ENCODE results near the gene STK32B.
"Not testable (repeated sequence)": the region's sequence is repeated elsewhere in the genome, so short reads cannot be mapped to it uniquely, and the experiment has no call there.

STK32B gene

DNA sequence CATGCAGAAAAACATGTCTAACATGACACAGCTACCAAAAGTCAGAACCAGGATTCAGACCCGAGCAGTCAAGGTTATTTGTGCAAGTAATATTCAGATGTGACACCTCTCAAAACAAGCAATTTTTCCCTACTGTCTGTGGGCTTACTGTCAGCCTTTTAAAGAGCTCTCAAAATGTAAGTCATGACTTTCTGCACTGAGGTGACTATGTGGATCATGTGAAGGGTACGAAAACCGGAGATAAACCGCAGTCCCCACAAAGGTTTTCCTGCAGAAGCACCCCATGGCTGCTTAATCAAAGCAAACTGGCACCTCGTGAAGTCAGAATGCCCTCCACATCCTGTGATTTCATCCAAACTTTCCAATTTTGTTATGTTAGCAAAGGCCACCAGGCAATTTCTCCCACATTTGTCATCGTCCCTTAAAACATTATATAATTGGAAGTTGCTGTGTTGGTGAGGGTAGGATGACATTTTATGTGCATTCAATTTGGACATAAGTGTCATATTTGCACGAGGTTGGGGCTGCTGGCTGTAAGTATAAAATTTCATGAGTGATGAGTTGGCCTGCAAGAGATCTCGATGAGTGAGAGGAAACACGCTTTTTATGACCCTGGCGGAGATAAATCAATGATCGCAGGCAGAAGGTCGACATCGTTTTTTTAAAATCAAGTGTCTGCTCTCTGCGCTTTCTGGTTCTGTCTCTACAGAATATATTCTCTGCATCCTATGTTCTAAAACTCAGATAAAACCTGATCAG is 161.2 kb downstream of the STK32B start:
- peak; percentile 26 for DNase-seq

DNA sequence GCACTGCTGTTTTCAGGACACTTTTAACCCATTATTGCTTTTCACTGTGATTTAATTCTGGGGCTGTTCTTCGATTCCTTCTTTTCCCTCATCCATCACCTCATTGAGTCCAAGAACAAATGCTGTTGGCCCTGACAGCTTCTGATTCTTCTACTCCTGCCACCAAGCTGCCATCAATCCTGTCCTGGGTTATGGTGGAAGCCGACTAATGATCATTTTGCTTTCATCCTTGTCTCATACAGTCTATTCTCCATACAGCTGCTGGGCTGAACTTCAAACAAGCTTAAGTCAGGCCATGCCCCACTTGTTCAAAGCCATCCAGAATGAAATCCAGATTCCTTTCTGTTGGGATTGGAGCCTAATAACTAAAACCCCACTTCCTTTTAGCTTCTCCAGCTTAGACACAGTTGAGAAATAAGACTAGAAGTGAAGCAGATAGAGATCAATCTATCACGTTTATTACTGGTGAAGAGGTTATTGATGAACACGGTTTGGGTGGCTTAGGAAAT is 161.9 kb downstream of the STK32B start:
- no peak for DNase-seq

DNA sequence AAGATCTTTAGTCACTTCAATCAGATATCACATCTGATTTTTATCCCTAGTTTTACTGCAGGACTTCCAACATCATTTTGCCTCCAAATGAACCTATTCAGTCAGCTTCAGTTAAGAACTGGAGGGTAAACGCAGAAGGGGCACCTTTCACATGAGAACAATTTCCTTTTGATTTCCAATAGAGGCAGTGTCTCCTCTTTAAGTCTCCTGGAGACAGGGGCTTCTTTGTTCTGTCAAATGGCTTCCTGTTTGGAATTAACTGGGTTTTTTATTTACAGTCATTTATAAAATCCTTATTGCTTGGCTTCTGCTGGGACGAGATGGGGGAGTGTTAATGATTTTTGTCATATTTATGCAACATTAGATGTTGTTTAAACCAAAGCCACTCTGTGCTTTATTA is 164.0 kb downstream of the STK32B start:
- no peak for DNase-seq

DNA sequence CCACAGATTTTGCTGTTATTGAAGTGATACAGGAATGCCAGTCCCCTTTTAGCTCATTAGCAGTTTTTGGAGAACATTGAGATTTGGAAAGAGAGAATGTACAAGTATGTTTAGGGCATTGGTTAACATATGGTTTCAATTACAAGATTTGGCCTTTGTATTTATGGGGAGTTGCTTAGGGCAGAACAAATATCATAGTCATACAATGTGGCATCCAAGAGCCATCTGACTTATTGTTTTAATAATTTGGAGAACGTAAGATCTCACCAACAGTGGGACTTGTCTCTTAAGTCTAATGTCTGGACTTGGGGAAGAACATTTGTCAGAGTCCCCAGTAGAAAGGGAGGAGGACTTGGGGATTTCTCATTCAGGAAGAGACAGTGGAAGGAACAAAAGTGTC is 166.1 kb downstream of the STK32B start:
- no peak for DNase-seq

DNA sequence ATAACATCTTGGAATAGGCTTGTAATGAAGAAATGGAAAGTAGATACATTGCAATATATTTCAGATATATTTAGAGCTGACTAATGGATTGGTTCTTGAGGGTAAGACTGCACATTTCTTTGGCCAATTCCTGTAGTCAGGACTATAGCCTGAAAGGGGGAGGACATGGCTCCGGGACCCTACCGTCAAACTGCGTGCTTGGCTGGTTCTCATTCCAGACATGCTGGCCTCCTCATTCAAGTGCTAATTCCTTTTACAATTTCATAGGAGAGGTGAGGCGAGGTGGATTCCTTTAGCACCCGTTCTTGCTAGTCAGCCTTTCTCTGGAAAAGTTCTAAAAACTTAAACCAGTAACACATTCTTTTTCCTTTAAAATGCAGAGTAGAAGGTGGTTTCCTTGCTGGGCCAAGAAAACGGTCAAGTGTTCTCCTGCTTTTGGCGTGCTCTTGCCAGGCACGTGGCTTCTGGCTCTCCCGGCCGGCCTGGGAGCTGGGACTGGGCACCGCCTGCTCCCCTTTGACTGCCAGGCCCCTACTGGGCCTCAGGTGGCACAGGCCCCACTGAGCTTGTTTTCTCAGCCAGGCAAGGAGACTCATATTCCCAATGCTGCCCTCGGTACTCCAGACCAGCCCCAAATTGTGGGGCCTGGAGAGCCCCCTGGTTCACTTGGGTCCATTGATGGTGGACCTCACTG is 167.2 kb downstream of the STK32B start:
- DNase-seq, result no peak

DNA sequence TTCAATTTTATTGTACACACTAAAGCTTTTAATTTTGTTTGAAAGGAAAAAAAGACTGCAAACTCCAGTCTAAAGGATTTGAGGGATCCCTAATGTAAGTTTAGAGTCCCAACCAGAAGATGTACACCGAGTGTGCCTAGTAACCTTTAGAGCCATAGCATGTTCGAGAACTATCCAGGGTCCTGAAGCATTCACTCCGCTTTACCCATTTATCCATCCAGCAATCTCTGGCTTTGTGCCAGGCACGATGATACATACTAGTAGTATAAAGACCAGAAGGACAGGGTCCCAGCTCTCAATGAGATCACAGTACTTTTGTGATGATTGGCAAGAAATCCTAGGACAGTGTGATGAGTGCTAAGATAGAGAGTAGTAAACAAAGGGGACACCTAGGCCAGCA is 168.7 kb downstream of the STK32B start:
- peak; percentile 57 for DNase-seq

DNA sequence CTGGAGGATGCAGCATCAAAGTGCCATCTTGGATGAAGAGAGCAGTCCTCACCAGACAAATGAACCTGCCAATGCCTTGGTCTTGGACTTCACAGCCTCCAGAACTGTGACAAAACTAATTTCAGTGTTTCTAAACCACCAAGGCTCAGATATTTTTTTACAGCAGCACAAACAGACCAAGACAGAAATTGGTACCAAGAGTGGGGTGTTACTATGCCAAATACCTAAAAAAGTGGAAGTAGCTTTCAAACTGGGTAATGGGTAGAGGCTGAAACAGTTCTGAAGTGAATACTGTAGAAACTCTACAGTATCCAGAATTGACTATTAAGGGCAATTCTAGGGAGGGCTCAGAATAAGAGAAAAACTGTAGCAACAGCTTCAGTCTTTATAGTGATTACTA is 170.8 kb downstream of the STK32B start:
- no peak for DNase-seq

DNA sequence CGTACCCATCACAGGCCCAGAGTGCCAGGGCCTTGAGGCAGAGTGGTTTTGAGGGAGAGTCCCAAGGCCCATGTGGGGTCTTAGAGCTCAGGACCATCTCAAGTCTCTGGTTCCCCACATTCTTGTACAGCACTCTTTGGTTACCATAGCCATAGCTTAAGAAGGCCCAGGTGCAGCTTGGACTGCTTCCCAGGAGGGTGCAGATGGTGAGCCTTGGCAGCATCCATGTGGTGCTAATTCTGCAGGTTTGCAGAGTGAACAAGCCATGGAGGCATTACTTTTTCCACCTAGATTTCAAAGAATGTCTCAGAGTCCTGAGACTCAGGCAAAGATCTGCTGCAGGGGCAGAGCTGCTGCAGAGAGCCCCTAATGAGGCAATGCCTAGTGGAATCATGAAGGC is 171.7 kb downstream of the STK32B start:
- no peak for DNase-seq

DNA sequence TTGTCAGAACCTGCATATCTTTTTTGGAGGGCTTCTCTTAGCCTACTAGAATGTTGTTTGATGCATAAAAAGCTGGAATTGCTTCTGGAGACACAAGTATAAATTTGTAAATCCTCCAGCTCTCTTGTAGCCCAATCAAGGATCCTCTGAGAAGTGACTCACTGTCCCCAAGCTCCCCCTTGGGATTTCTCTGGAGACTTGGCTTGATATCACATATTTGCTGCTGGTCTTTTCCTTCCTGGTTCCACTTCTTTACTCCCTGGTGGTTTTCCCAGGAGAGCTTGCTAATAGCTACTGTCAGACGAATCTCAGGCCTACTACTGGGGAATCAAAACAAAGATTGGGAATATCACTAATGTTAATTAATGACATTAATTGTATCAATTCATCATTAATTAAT is 173.1 kb downstream of the STK32B start:
- DNase-seq, result peak; percentile 51

DNA sequence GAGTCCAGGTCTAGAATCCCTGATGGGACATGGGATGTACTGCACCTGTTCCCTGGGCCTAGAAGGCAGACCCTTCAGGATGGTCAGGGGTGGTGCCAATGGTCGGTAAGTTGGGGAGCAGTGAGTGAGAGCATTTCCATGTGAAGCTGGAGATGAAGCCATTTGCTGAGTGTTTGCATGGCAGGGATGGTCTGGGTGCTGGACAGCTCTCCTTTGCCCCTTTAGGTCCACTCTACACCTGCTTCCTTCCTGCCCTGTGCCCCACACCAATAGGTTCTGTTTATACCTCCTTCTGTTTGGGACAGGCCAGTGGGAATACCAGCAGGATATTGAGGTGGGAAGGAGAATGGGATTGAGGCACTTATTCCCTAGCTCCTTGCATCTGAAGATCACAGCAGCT is 181.3 kb downstream of the STK32B start:
- DNase-seq, result no peak

DNA sequence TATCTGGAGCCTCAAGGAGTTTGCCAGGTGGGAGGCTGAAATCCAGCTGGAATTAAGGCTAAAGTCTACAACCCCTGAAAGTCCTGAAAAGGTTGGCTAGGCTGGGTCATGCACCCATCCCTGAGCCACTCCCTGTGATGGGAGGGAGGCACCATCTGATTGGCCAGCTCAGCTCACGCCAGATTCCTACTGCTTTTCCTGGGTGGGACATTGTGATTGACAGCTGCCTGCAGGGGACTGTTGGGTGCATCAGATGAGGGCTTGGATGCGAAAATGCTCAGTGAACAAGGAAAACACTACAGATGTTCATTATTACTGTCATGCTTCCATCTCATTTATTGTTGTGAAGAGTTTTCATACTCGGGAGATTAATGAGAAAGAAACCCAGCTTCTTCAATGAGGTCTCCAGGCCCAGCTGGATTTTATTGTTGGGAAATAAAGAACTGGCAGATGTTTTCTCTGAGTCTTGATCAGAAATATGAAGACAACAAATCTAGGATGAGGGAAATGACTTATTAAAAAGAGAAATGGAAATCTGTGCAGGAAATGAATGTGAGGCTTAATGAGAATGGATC is 185.9 kb downstream of the STK32B start:
- DNase-seq, result peak; percentile 18

DNA sequence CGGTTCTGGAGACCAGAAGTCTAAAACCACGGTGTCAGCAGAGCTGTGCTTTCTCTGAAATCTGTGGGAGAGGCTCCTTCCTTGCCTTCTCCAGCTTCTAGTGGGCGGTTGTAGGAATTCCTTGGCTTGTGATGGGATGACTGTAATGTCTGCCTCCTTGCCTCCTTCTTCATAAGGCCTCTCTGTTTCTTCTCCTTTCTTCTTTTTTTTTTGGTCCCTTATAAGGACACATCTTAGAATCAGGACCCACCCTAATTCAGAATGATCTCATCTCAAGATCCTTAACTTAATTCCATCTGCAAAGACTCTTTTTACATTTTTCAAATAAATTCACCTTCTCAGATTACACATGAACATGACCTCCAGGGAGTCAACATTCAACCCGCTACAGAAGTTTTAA is 186.9 kb downstream of the STK32B start:
- peak; percentile 78 for DNase-seq

DNA sequence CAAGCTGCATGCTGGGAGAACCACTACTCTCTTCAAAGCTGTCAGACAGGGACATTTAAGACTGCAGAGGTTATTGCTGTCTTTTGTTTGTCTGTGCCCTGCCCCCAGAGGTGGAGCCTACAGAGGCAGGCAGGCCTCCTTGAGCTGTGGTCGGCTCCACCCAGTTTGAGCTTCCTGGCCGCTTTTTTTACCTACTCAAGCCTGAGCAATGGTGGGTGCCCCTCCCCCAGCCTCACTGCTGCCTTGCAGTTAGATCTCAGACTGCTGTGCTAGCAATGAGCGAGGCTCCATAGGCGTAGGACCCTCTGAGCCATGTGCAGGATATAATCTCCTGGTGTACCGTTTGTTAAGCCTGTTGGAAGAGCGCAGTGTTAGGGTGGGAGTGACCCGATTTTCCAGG is 195.8 kb downstream of the STK32B start:
- DNase-seq, result not testable (repeated sequence)

DNA sequence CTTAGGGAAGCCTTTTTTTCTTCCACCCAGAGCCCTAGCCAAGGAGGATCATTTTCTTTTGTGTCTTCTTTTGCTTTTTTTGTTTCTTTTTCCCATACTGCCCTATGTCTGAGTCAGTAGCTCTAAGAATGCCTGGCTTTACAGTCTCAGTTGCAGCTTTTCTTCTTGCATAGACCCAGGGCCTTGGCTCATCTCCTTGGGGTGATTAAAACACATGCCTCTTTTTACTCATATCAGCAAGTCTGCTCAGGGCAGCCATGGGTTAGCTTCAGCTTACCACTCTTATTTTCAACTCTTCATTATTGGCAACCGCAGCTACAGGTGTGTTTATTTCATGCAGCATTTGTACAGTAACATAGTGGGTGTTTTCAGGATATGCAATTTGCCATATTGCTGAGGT is 196.5 kb downstream of the STK32B start:
- DNase-seq, result no peak

DNA sequence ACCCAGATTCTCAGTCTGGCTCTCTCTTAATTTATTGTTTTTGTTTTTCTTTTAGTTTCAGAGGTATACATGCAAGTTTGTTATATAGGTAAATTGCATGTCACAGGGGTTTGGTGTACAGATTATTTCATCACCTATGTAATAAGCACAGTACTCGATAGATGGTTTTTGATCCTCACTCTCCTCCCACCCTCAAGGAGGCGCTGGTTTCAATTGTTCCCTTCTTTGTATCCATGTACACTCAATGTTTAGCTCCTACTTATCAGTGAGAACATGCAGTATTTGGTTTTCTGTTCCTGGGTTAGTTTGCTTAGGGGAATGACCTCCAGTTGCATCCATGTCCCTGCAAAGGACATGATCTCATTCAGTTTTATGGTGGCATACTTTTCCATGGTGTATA is 198.4 kb downstream of the STK32B start:
- no peak for DNase-seq

DNA sequence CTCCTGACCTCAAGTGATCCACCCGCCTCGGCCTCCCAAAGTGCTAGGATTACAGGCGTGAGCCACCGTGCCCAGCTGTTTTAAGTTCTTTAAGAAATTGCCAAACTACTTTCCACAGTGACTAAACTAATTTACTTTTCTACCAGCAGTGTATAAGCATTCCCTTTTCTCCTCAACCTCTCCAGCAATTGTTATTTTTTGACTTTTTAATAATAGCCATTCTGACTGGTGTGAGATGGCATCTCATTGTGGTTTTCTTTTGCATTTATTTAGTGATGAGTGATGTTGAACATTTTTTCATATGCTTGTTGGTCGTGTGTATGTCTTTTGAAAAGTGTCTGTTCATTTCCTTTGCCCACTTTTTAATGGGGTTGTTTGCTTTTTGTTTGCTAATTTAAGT is 199.3 kb downstream of the STK32B start:
- not testable (repeated sequence) for DNase-seq

DNA sequence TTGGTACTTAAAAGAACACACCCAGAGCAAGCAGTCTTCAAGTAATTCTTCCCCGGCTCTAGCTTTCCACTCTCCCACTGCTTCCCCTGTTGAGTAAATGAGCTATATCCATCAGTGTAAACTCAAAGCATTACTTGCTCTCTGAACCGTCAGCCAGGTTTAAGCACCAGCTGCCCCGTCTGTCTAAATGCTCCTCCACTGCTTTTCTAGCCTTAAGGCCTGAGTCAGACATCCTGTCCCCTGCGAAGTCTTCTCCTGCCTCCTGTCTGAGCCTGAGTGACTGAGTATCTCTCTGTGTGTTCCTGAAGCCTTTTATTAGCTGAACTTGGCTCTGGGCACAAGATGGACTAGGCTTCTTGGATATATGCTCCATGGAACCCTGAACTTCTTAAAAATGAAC is 205.1 kb downstream of the STK32B start:
- no peak for DNase-seq

DNA sequence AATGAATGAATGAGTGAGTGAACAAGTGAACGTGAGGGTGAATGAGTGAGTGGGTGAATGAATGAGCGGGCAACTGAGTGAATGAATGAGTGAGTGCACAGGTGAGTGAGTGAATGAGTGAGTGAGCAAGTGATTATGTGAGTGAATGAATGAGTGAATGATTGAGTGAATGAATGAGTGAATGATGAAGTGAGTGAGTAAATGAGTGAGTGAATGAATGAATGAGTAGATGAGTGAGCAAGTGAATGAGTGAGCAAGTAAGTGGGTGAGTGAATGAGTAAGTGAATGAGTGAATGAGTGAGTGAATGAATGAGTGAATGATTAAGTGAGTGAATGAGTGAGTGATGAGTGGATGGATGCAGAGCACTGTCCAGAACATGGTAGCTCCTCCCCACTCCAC is 205.8 kb downstream of the STK32B start:
- no peak for DNase-seq

DNA sequence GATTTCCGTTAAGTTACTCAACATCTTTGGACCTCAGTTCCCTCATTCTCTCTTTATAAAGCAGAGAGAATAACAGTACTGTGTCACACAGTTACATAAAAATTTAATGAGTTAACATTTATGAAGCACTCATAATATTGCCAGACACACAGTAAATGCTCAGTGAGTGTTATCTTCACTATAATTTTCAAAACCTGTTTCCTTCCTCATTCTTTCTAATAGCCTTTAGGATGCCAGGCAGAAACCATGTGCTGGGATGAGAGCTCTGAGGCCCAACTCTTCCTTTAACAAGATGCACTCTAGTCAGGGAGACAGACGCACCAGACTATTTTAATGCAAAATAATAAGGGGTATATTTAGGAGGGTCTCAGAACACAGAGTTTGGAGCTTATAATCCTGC is 208.2 kb downstream of the STK32B start:
- no peak for DNase-seq

DNA sequence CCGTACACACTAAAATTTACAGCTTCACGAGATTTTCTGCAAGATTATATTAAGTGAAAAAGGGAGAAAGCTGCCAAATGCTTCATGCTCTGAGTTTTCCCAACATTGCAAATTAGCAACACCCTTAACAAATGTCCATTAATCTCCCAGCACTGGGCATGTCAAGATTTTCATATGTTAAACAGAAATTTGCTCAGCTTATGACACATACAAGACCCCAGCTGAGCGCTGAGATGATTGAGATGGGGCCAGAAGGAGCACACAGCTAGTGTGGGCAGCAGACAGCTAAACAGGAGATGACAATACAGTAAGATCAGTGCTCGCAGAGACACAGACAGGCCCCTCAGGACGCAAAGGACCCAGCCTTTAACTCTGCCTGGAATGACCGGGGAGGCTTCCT is 208.8 kb downstream of the STK32B start:
- peak; percentile 22 for DNase-seq

DNA sequence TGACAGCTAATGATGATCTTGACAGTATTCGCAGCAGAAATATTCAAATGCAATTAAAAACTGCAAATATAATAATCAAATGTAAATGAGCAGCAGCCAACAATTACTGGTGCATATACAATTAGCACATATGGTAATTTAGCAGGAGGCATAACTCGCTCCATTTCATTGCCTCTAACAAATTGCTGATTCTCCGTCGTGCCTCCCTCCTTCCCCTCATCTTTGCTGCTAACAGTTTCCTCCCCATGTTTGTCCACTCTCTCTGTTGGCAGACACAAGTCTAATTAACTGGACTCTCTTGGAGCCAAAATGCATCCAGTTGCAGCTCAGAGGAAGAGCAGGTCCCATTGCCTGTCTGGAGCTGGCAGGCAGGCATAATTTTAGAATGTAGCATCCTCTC is 210.6 kb downstream of the STK32B start:
- DNase-seq, result no peak

DNA sequence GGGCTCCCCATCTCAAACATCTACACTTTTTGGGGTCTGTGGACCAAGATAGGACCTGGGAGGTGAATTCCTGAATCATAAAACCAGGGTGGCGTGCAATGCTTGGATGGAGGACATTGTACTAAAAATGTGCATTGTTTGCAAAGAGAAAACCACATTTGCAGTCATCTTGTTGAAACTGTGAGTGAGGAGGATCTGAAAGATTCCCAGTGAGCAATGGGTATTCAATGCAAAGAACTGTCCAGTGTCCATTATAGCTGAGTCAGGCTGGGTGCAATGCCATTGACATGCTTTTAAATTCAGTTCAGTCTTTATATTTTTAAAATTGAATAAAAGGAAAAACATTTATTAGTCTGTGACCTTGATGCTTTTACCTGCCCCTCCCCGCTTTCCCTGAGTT is 215.7 kb downstream of the STK32B start:
- peak; percentile 21 for DNase-seq

DNA sequence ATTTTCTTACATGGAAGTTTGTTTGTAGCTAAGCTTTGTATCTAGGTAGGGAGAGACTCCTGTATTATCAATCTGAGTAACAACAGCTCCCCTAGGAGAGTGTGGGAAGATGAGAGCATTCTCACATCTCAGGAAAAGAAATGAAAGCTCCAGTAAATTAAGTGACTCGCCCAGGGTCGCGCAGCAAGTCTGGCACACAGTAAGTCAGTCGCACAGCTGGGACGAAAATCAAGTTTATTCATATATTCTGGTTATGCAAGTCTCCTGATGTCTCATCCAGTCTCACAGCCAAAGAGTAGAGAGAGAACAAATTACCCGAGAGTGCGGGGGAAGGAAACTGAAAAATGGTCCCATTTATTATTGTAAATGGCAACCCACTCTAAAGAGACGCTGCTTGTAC is 216.1 kb downstream of the STK32B start:
- DNase-seq, result peak; percentile 31

DNA sequence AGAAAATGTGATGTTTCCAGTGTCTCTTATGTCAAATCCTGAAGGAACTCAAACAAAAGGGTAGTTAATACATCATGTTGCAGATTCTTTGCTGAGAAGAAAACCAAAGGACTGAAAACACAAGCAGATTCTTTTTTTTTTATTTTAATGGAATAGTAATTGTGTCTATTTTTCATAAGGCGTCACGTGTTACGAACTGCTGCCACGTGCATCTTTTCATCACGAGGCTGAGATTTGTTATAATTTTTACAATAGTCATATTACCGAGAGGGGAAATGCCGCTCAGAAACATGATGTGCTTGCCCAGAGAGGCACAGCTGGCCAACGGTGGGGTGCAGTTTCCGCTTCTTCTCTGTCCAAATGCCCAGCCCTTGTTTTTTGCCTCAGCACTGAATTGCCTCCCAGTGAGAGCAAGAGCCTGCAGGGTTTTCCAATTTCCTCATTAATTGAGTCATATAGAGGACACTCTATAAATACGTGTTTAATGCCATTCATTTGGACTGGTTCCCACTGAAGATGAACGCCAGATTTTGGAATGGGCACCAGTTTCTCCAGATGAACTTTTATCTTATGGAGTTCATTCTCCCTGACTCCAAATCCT is 225.3 kb downstream of the STK32B start:
- no peak for DNase-seq
